Measurements from ENCODE around the gene CCNYL1.
"Not testable (repeated sequence)": the region's sequence is repeated elsewhere in the genome, so short reads cannot be mapped to it uniquely, and the experiment has no call there.

Gene CCNYL1

DNA sequence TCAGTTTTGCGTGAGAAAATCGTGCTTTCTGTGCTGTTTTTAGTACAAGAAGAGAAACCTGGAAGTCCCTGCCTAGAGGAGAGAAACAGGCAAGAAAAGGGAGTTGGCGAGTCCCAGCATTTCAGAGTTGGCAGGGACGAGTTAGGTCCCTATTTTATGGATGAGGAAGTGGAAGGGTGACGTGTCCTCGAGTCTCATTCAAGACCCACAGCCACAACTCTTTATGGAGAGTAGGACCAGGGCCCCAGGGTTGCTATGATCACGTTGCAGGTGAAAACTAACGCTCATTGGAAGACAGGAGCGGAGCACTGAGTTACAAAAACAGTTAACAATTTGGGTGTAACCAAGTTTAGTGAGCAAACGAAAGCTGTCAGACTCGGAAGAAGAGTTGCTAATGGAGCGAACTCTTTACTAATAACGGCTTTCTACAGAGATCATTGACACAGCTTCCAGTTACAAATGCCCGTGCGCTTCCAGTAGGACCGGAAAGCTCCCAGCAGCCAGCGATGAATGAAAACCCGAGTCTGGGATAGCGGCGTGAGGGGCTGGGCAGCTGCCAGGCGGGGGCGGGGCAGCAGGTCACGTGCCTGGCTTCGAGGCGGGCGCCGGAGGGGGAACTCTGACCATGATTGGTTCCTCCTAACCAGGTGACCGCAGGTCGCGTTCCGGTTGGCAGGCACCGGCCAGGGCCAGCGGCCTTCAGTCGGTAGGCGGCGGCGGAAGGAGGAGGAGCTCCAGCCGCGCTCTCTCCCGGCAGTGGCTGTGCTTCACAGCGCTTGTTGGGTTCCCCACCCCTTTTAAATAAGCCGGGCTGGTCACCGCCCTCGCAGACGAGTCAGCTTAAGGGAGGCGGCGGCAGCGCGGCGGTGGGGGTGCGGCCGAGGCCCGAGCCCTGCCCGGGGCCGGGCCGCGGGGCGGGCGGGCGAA, at the start of gene CCNYL1:
Gene CCNYL1 (plus strand): TSS at position 827 of the 927 bp plus-strand sequence. CDS start 257 bp downstream, outside the sequence.
- peak; percentile 96 for DNase-seq (ENCODE audit: low read depth)

DNA sequence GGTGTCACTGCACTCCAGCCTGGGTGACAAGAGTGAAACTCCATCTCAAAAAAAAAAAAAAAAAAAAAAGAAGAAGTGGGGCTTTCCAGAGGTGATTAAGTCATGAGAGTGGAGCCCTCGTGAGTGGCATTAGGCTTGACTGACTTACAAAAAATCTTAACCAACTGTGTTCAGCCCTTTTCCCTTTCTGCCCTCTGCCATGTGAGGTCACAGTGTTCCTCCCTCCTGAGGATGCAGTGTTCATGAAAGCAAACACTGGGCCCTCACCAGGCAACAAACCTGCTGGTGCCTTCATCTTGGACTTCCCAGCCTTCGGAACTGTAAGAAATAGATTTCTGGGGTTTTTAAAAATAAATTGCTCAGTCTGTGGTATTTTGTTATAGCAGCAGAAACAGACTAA, 49.2 kb upstream of the CCNYL1 start:
- DNase-seq (ENCODE audit: low read depth): no peak

- DNase-seq (ENCODE audit: low read depth): no peak
These were observed 47.4 kb upstream of the CCNYL1 start for GRCh38 chr2:207663870-207664545.

- no peak for DNase-seq (ENCODE audit: low read depth)
These were observed 40.6 kb upstream of the CCNYL1 start for GRCh38 chr2:207670887-207671286.

GRCh38 chr2:207673431-207673830, 38.0 kb upstream of the CCNYL1 start:
- no peak for DNase-seq (ENCODE audit: low read depth)

- DNase-seq (ENCODE audit: low read depth): no peak
These were observed 37.1 kb upstream of the CCNYL1 start for GRCh38 chr2:207674266-207674774.

DNA sequence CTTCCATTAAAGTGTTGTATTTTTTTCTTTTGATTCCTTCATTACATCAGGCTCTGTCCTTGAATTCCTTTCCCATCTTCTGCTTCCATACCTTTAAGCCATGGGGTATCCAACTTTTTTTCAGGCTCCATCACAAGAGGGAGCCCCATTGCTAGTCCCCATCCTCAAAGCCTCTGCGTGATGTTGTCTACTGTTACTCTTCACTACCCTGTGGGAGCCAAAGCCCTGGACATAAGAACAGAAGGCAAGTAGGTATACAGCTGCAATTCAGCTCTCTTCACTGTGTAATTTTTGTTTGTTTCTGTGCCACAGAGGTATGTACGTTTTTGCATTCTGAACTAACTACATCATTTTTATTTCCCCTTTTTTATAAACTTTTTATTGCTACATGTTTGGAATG, 36.6 kb upstream of the CCNYL1 start:
- no peak for DNase-seq (ENCODE audit: low read depth)

GRCh38 chr2:207676827-207677354, 34.5 kb upstream of the CCNYL1 start:
- DNase-seq (ENCODE audit: low read depth): no peak

DNA sequence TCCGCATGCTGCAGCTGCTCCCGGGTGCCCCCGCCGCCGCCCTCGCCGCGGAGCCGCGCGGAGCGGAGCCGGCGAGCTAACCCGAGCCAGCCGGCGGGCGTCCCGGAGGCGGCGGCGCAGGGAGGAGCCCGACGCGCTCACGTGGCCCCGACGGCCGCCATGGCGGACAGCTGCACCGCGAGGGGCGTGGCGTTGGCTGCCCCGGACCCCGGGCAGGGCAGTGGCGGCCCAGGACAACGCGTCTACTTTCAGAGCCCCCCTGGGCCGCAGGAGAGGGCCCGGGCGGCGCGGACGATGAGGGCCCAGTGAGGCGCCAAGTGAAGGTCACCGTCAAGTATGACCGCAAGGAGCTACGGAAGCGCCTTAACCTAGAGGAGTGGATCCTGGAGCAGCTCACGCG, 30.0 kb upstream of the CCNYL1 start:
- DNase-seq (ENCODE audit: low read depth): no peak

DNA sequence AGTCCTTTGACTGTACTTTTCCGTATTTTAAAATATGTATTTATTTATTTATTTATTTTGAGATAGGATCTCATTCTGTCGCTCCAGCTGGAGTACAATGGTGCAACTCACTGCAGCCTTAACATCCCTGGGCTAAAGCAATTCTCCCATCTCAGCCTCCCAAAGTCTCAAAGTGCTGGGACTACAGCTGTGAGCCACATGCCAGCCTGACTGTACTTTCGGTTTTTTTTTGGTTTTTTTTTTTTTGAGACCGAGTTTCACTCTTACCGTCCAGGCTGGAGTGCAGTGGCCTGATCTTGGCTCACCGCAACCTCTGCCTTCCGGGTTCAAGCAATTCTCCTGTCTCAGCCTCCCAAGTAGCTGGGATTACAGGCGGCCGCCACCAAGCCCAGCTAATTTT, 28.9 kb upstream of the CCNYL1 start:
- DNase-seq (ENCODE audit: low read depth): no peak

DNA sequence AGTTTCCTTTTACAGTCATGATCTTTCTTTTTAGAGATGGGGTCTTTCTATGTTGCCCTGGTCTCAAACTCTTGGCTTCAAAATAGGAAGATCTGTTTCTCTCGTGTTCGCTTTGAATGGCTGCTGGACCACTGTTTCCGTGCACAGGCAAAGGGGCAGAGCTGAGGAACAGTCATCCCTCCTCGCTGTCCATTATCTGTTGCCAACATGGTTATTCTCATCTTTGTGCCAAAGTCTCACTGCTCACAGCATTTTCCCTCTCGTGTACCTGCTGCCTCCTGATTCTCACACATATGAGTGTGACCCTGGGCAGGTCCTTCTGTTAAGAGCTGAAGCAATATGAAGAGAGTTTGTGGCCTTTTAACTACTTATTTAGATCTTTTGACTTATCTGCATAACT, 28.0 kb upstream of the CCNYL1 start:
- DNase-seq (ENCODE audit: low read depth): no peak

- DNase-seq (ENCODE audit: low read depth): no peak
These were observed 27.4 kb upstream of the CCNYL1 start for GRCh38 chr2:207683879-207684627.

GRCh38 chr2:207686812-207687211, 24.6 kb upstream of the CCNYL1 start:
- DNase-seq (ENCODE audit: low read depth): no peak

GRCh38 chr2:207688597-207688996, 22.8 kb upstream of the CCNYL1 start:
- no peak for DNase-seq (ENCODE audit: low read depth)

- DNase-seq (ENCODE audit: low read depth): not testable (repeated sequence)
These were observed 20.5 kb upstream of the CCNYL1 start for GRCh38 chr2:207690845-207691461.

DNA sequence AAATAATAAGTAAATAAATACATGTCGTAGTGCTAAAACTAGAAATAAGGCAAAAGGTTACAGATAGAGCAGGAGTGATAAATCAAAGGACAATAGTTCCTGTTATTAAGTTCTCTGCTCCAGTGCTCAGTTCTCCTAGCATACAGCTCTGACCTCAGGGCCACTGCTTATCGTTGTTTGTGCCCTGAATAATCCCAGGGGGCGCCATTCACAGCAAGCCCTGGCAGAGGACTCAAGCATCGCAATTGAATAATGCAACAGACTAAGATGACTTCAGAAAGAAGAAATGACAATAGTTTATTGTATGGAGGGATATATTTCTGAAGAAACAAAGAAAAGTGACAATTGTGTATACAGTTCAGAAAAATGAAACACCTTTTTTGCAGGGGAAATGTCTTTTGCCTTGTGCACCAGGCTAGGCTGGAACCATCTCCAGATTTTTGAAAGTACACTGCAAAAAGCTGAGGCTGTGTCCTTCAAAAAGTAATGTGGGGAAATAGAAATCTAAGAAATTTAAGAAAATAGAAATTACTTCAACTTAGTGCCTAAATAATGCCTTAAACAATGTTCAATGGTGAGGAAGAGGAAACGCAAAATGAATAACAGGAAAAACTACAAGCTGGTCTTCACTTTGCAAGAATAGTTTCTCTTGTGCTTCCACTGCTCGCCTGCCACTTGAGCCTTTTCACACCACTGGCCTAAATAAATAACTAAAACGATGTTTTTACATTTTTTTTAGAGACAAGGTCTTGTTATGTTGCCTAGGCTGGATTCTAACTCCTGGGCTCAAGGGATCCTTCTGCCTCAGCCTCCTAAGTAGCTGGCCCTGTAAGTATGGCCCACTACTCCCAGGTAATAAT, 19.0 kb upstream of the CCNYL1 start:
- DNase-seq (ENCODE audit: low read depth): peak; percentile 25

GRCh38 chr2:207693641-207694249, 17.7 kb upstream of the CCNYL1 start:
- no peak for DNase-seq (ENCODE audit: low read depth)

DNA sequence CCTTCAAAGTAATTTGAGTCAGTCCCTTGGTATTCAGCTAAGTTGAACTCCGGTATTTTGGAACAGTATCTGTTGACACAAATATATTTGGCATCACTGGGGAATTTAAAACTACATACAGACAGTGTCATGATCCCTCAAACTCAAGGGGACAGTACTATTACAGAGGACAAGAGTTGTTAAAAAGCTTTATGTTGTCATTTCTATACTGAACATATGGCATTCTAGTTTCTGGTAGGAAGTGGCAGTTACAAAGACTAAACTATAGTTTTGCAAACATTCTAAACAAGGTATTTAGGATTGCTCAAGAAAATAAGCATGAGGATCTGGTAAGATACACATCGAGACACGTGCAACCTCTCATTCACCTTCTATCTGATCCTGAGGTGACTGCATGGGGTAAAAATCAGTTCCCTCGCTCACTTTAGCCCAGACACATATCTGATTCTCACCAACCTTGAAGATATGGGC, 16.6 kb upstream of the CCNYL1 start:
- DNase-seq (ENCODE audit: low read depth): no peak

- no peak for DNase-seq (ENCODE audit: low read depth)
These were observed 16.1 kb upstream of the CCNYL1 start for GRCh38 chr2:207695293-207695692.

- not testable (repeated sequence) for DNase-seq (ENCODE audit: low read depth)
These were observed 14.5 kb upstream of the CCNYL1 start for GRCh38 chr2:207696911-207697310.
